Measurements from ENCODE around the gene DLK1. TPM values are rescaled to one million over a fixed set of nuclear protein-coding genes. Genes with fewer than 3 reads are reported as not detected.

DLK1 gene
- total RNA-seq, 4 donors from 2014 or later = not detected

DNA sequence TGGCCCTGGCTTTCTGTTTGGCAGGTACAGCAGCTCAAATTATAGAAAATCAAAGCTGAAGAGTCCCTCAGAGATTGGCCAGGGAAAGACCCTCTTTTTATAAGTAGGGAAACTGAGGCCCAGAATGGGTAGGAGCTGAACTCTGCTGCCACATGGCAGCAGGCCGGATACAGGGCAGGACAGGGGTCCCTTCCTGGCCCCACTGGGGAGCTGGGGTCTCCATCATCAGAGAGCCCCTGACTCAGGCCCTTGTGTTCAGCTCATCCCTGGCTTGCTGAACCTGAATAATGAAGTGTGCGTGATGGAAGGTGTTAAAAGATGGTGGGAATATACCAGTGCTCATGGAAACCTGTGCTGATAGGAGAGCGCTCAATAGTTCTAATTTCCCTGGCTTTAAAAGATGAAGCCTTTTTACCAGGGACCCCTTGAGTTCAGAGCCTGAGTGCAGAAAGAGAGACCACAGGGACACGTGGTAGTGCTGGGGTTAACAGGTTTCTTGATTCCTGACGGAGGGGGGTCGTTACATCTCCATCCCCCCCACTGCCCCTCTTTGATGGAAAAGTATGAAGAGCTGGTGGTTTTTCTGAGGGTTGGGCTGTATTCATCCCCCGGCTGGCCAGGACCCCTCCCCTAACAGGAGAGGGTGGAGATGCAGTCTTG is 4.4 kb downstream of the DLK1 start:
- H3K9me3 ChIP-seq = no peaks in the 10 kb centered on the region
- 79% methylated on average over 7 of the region's 7 CpGs for WGBS
- no peak overlapping the region for H3K4me3 ChIP-seq
- no peak overlapping the region for H3K27ac ChIP-seq
- H3K36me3 ChIP-seq = no peaks in the 10 kb centered on the region
- peaks cover 79% of the 10 kb centered on the region for H3K27me3 ChIP-seq
- DNase-seq (ENCODE audit: low spot score in 2 of 2) = no peak
- no peak for TF ChIP-seq EP300 (IDR thresholded peaks at IDR 0.05)
- TF ChIP-seq, protein P1, sequence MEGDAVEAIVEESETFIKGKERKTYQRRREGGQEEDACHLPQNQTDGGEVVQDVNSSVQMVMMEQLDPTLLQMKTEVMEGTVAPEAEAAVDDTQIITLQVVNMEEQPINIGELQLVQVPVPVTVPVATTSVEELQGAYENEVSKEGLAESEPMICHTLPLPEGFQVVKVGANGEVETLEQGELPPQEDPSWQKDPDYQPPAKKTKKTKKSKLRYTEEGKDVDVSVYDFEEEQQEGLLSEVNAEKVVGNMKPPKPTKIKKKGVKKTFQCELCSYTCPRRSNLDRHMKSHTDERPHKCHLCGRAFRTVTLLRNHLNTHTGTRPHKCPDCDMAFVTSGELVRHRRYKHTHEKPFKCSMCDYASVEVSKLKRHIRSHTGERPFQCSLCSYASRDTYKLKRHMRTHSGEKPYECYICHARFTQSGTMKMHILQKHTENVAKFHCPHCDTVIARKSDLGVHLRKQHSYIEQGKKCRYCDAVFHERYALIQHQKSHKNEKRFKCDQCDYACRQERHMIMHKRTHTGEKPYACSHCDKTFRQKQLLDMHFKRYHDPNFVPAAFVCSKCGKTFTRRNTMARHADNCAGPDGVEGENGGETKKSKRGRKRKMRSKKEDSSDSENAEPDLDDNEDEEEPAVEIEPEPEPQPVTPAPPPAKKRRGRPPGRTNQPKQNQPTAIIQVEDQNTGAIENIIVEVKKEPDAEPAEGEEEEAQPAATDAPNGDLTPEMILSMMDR (IDR thresholded peaks at IDR 0.05) = no peak
- no peak for TF ChIP-seq POLR2AphosphoS5 (IDR thresholded peaks at IDR 0.05)
- TF ChIP-seq POLR2A (IDR thresholded peaks at IDR 0.05) = no peak
- H3K4me1 ChIP-seq = peaks cover 4% of the 10 kb centered on the region

DNA sequence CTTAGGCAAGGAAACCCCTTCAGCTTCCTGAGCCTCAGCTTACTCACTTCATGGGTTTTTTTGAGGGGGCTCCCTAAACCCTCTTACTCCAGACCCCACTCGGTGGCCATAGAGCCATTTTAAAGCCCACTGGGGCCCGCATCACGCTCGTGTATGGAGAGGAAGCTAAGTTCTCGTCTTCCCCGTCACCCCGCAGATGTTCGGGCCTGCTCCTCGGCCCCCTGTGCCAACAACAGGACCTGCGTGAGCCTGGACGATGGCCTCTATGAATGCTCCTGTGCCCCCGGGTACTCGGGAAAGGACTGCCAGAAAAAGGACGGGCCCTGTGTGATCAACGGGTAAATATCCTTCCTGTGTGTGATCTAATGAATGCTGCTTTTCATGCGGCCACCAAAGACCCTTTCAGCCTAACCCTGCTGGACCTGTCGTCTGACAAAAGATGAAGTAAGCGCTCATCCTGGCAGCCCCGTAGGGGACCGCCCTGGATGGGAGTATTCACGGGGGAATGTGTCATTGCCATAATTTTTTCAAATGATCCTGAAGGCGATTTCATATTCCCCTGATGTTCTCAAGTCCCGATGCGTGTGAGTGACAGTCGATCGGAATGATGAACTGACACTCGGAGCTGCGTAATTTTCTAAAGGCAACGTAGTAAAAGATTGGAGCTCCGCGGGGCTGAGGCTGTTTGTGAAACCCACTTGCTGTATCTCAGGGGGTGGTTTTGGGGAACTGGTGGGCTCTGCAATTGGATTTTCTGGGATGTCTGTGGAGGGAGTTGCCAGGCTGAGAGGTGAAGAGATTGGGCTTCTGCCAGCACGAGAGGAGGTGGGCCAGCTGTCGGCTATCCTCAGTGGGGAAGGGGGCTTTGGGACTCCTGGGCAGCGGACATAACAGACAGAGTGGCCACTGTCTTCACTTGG is 5.4 kb downstream of the DLK1 start:
- Histone ChIP-seq H3K4me3 (no peak overlapping the region), H3K9me3 (no peaks in the 10 kb centered on the region), H3K4me1 (peaks cover 4% of the 10 kb centered on the region), H3K36me3 (no peaks in the 10 kb centered on the region), H3K27ac (no peak overlapping the region), H3K27me3 (peaks cover 77% of the 10 kb centered on the region)
- TF ChIP-seq, protein P1 (IDR thresholded peaks at IDR 0.05) = no peak
- TF ChIP-seq POLR2AphosphoS5 (IDR thresholded peaks at IDR 0.05) (no peak), POLR2A (IDR thresholded peaks at IDR 0.05) (no peak), EP300 (IDR thresholded peaks at IDR 0.05) (no peak)
- 88% methylated on average over 34 of the region's 34 CpGs for WGBS
- no peak for DNase-seq (ENCODE audit: low spot score in 2 of 2)

- TF ChIP-seq EP300 (IDR thresholded peaks at IDR 0.05) (no peak), POLR2AphosphoS5 (IDR thresholded peaks at IDR 0.05) (no peak), POLR2A (IDR thresholded peaks at IDR 0.05) (no peak)
- TF ChIP-seq, protein P1 (IDR thresholded peaks at IDR 0.05) = no peak
- Histone ChIP-seq H3K9me3 (no peaks in the 10 kb centered on the region), H3K4me1 (peaks cover 4% of the 10 kb centered on the region), H3K4me3 (no peak overlapping the region), H3K27ac (no peak overlapping the region), H3K36me3 (no peaks in the 10 kb centered on the region), H3K27me3 (peaks cover 75% of the 10 kb centered on the region)
- DNase-seq (ENCODE audit: low spot score in 2 of 2) = no peak
- 80% methylated on average over 7 of the region's 7 CpGs for WGBS
These were observed 6.0 kb downstream of the DLK1 start for GRCh38 chr14:100732766-100733100.

DNA sequence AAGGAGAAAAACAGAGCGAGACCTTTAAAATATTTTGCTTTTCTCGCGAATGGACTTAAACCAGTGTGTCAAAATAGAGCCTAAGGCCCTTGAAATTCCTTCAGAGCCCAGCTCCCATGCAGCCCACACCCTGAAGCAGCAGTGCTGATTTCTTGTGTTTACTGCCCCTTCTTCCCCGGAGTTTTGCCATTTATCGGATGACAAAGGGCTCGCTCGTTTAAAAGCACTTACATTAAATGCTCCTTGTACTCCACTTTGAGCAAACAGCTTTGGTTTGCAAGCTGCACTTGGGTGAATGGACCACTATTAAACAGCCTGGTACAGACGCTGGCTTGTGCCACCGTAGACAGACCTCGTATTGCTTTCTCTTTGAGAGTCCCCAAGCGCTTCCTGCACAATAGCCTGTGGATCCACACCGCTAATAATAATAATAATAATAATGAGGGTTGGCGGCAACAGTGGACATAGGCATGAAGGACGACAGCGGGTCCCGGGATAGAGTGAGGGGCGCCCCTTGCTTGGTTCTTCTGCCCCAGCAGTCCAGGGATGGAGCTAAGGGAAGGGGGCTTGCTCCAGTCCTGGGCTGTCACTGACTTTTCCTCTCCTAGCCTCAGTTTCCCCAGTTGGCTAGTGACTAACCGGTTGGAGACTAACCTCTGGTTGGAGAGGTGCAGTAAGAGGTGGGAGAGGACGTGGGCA is 6.6 kb downstream of the DLK1 start:
- Histone ChIP-seq H3K27me3 (peaks cover 69% of the 10 kb centered on the region), H3K9me3 (no peaks in the 10 kb centered on the region), H3K27ac (no peak overlapping the region), H3K4me1 (peaks cover 4% of the 10 kb centered on the region), H3K36me3 (no peaks in the 10 kb centered on the region), H3K4me3 (no peak overlapping the region)
- TF ChIP-seq, protein P1 (IDR thresholded peaks at IDR 0.05) = no peak
- TF ChIP-seq POLR2A (IDR thresholded peaks at IDR 0.05) = no peak
- TF ChIP-seq EP300 (IDR thresholded peaks at IDR 0.05) = no peak
- no peak for TF ChIP-seq POLR2AphosphoS5 (IDR thresholded peaks at IDR 0.05)
- WGBS = 78% methylated on average over 19 of the region's 19 CpGs
- DNase-seq (ENCODE audit: low spot score in 2 of 2) = no peak
